K562 (cell line): ENCODE data around the gene SPATA16. TPM values are rescaled to one million over a fixed set of nuclear protein-coding genes. Genes with fewer than 3 reads are reported as not detected.

ENCODE experiments used
- ATAC-seq: fragments of 200-7000 bp; cut with Tn5 transposase; 3 replicates; pipeline ENCODE4 v1.9.1; 2020; ENCODE audit warnings: moderate library complexity
- BruUV-seq: library from RNA; stranded (reverse); fragments of 400-500 nt; replicated peaks from 2 replicates; lab custom pipeline; 2021; lab: Mats Ljungman, UMichigan
- CTCF ChIA-PET: fragments of 300-600 bp; formaldehyde crosslinking; extraction: SDS; loops from one replicate; lab custom pipeline; 2021; ENCODE audit warnings: low intra/inter-chr PET ratio; lab: Yijun Ruan, JAX
- POLR2A ChIA-PET: fragments of 300-600, 350-650 bp; sonication (Branson Sonifier 250); formaldehyde crosslinking; extraction: SDS; loops from one replicate; lab custom pipeline; 2021; ENCODE audit warnings: antibody characterized with exemption, inconsistent platforms; lab: Yijun Ruan, JAX
- DNase-seq, 4 experiments: peaks; one replicate each; pipeline versions ENCODE4 v3.0.0 to v3.0.0-alpha.2; 2011 to 2018; ENCODE audit warnings: low spot score in 3 of 4, mixed read lengths in 3 of 4; ENCODE audit errors: extremely low read depth in 1 of 4
- FAIRE-seq: peaks from 2 replicates; lab custom pipeline; 2011; peaks lifted over from hg19 to GRCh38; lab: Jason Lieb, UNC
- H2AFZ ChIP-seq: 2 replicates; pipeline ENCODE4 v1.6.0; 2011; ENCODE audit warnings: low read depth, low read length, control low read depth, inconsistent platforms
- H3K27ac ChIP-seq: fragments of 200-600 bp; 3 replicates; pipeline ENCODE4 v1.8.0; 2011; ENCODE audit warnings: low read depth, mild to moderate bottlenecking, control low read depth, inconsistent platforms, low read length, moderate library complexity, mixed read lengths; ENCODE audit errors: extremely low read depth
- H3K27me3 ChIP-seq, 2 experiments: fragments of 300-600 bp in 1 of 2; 2 replicates in 1 of 2; 3 replicates in 1 of 2; pipeline versions ENCODE4 v1.6.0 to v1.8.0; 2011; ENCODE audit warnings: inconsistent platforms in 2 of 2, low read length in 2 of 2, mild to moderate bottlenecking in 1 of 2, mixed read lengths in 1 of 2, moderate library complexity in 1 of 2; ENCODE audit not compliant: control insufficient read depth in 2 of 2, insufficient read depth in 2 of 2
- H3K36me3 ChIP-seq: fragments of 300-600 bp; 3 replicates; pipeline ENCODE4 v1.8.0; 2011; ENCODE audit warnings: mild to moderate bottlenecking, low read length, inconsistent platforms; ENCODE audit not compliant: control insufficient read depth, insufficient read depth
- H3K4me1 ChIP-seq, 2 experiments: fragments of 200-600 bp in 1 of 2; replicated peaks in 1 of 2; 2 replicates in 1 of 2; 3 replicates in 1 of 2; pipeline versions ENCODE4 v1.5.1 to v1.8.0; 2011; ENCODE audit warnings: inconsistent platforms in 2 of 2, low read length in 2 of 2, mild to moderate bottlenecking in 1 of 2, mixed read lengths in 1 of 2, moderate library complexity in 1 of 2; ENCODE audit not compliant: control insufficient read depth in 2 of 2, insufficient read depth in 2 of 2
- H3K4me2 ChIP-seq: 2 replicates; pipeline ENCODE4 v1.6.1; 2011; ENCODE audit warnings: low read length, control low read depth, inconsistent platforms, mixed read lengths; ENCODE audit not compliant: insufficient read depth
- H3K4me3 ChIP-seq: fragments of 200-600 bp; sonication (generic), shearing (Covaris generic); 2 replicates; pipeline ENCODE4 v1.5.1; 2016; ENCODE audit warnings: control low read depth, inconsistent platforms
- H3K79me2 ChIP-seq: fragments of 200-600 bp; 3 replicates; pipeline ENCODE4 v1.8.0; 2011; ENCODE audit warnings: low read length, inconsistent platforms; ENCODE audit not compliant: control insufficient read depth, insufficient read depth
- H3K9ac ChIP-seq, 2 experiments: 2 replicates each; pipeline versions ENCODE4 v1.6.0 to v1.6.1; 2011; ENCODE audit warnings: low read depth in 2 of 2, low read length in 2 of 2, control low read depth in 1 of 2, inconsistent platforms in 1 of 2, mild to moderate bottlenecking in 1 of 2, mixed read lengths in 1 of 2; ENCODE audit not compliant: insufficient read depth in 1 of 2
- H3K9me1 ChIP-seq: one replicate; pipeline ENCODE4 v1.6.0; 2011; ENCODE audit warnings: inconsistent platforms, mild to moderate bottlenecking, low read length, moderate library complexity; ENCODE audit not compliant: control insufficient read depth, insufficient read depth
- H3K9me3 ChIP-seq: replicated peaks from 2 replicates; pipeline ENCODE4 v1.5.1; 2011; ENCODE audit warnings: low read depth, low read length, inconsistent platforms; ENCODE audit not compliant: control insufficient read depth, insufficient read depth
- H4K20me1 ChIP-seq: replicated peaks from 2 replicates; pipeline ENCODE4 v1.6.1; 2011; ENCODE audit warnings: low read length, inconsistent platforms, mixed read lengths; ENCODE audit not compliant: control insufficient read depth, insufficient read depth
- BRD4 ChIP-seq: fragments of 200-600 bp; sonication (generic); IDR thresholded peaks from 2 replicates; pipeline ENCODE4 v1.6.1; 2017; ENCODE audit warnings: inconsistent platforms
- EHMT2 ChIP-seq: fragments of 450-650 bp; IDR thresholded peaks from 2 replicates; pipeline ENCODE4 v1.6.1; 2018; ENCODE audit warnings: antibody characterized with exemption
- HCFC1 ChIP-seq: IDR thresholded peaks from 2 replicates; pipeline ENCODE4 v1.6.1; 2012; ENCODE audit warnings: low read depth, low read length, improper control_type of control experiment
- HOMEZ ChIP-seq: fragments of 250-450 bp; sonication (Bioruptor Pico); IDR thresholded peaks from 2 replicates; pipeline ENCODE4 v1.4.0; 2020; ENCODE audit warnings: mild to moderate bottlenecking, moderate library complexity
- JUN ChIP-seq, 2 experiments: sonication (generic) in 1 of 2; formaldehyde crosslinking in 1 of 2; IDR thresholded peaks; 2 replicates each; pipeline versions ENCODE4 v1.6.1 to v1.8.0; 2012 to 2022; ENCODE audit warnings: borderline replicate concordance in 2 of 2, mild to moderate bottlenecking in 2 of 2, improper control_type of control experiment in 1 of 2, low read depth in 1 of 2, low read length in 1 of 2, missing genetic modification reagents in 1 of 2
- KLF6 ChIP-seq: fragments of 250-450 bp; sonication (Bioruptor Pico); IDR thresholded peaks from 2 replicates; pipeline ENCODE4 v1.4.0; 2020; ENCODE audit warnings: mild to moderate bottlenecking, moderate library complexity, borderline replicate concordance
- MTA1 ChIP-seq: fragments of 450-650 bp; IDR thresholded peaks from 2 replicates; pipeline ENCODE4 v1.6.1; 2017; ENCODE audit warnings: borderline replicate concordance
- RBM17 ChIP-seq: fragments of 200-400 bp; formaldehyde crosslinking; IDR thresholded peaks from 2 replicates; pipeline ENCODE4 v1.6.1; 2017; ENCODE audit warnings: low read depth, mild to moderate bottlenecking, low read length, borderline replicate concordance
- SMARCE1 ChIP-seq: fragments of 450-650 bp; IDR thresholded peaks from 2 replicates; pipeline ENCODE4 v1.7.1; 2016; ENCODE audit warnings: mild to moderate bottlenecking
- SNIP1 ChIP-seq: fragments of 450-650 bp; IDR thresholded peaks from 2 replicates; pipeline ENCODE4 v1.7.1; 2017; ENCODE audit warnings: low read depth, mild to moderate bottlenecking
- SP2 ChIP-seq: IDR thresholded peaks from 2 replicates; pipeline ENCODE4 v1.6.1; 2011; ENCODE audit warnings: mild to moderate bottlenecking, low read depth, low read length, moderate library complexity; ENCODE audit not compliant: poor library complexity, severe bottlenecking; ENCODE audit errors: extremely low read depth
- SRSF1 ChIP-seq: fragments of 200-400 bp; formaldehyde crosslinking; IDR thresholded peaks from 2 replicates; pipeline ENCODE4 v1.6.1; 2017; ENCODE audit warnings: mild to moderate bottlenecking, low read depth, low read length, moderate library complexity
- ZNF766 ChIP-seq: fragments of 200-800 bp; sonication (Bioruptor generic); conservative IDR thresholded peaks from 2 replicates; pipeline ENCODE4 v1.6.1; 2016; ENCODE audit warnings: missing genetic modification characterization, missing compliant biosample characterization
- WGBS: fragments of 100-300 bp; shearing (Covaris generic); methylation state at CpG from one replicate; pipeline ENCODE4 v1.1.6; 2016; ENCODE audit warnings: low coverage, mixed read lengths; ENCODE audit not compliant: insufficient coverage; ENCODE audit errors: missing lambda C conversion rate; 5-methylcytosine and 5-hydroxymethylcytosine counted together
- in situ Hi-C: fragments of 300-500 bp; cut with MboI; formaldehyde crosslinking; loops from 4 replicates; pipeline ENCODE4 v1.15.0; 2018; ENCODE audit warnings: inconsistent platforms, mixed read lengths
- intact Hi-C: fragments of 100-400 bp; cut with micrococcal nuclease; formaldehyde crosslinking; loops from 2 replicates; pipeline ENCODE4 v1.14.2; 2022
- polyA plus RNA-seq, 8 experiments: library from polyadenylated mRNA; depleted of rRNA in 4 of 8; stranded (reverse) in 5 of 8; unstranded in 3 of 8; fragments of >200 nt; fragmentation: Nextera tagmentation in 2 of 8; fragmentation: Illumina TruSeq in 1 of 8; extraction: Ambion mirVana in 2 of 8; extraction: Trizol in 1 of 8; gene quantifications; 2 replicates each; pipeline versions ENCODE4 v1.2.1 to v1.2.3, GENCODE V29; 2011 to 2014; ENCODE audit warnings: inconsistent platforms in 1 of 8, missing spikeins in 1 of 8
- total RNA-seq, 7 experiments: library from RNA; depleted of rRNA in 6 of 7; stranded (reverse); fragments of >200 nt in 6 of 7; fragmentation: Illumina TruSeq in 2 of 7; extraction: Trizol in 2 of 7; gene quantifications; 2 replicates each; pipeline versions ENCODE4 v1.2.1 to v1.2.3, GENCODE V29; 2011 to 2021; ENCODE audit warnings: low replicate concordance in 1 of 7
- TF ChIP-seq, protein P1 (sequence below): fragments of 150-350 bp; conservative IDR thresholded peaks from 2 replicates; pipeline ENCODE4 v1.6.1; 2014; ENCODE audit warnings: low read length

Gene SPATA16
- total and polyA plus RNA-seq, 9 of the 15 experiments (the other 6 are each of a cell fraction or from before 2014, with no cell fraction given) = not detected

GRCh38 chr3:172905451-172905850, 235.6 kb downstream of the SPATA16 start (continued):
- TF ChIP-seq, protein P1, sequence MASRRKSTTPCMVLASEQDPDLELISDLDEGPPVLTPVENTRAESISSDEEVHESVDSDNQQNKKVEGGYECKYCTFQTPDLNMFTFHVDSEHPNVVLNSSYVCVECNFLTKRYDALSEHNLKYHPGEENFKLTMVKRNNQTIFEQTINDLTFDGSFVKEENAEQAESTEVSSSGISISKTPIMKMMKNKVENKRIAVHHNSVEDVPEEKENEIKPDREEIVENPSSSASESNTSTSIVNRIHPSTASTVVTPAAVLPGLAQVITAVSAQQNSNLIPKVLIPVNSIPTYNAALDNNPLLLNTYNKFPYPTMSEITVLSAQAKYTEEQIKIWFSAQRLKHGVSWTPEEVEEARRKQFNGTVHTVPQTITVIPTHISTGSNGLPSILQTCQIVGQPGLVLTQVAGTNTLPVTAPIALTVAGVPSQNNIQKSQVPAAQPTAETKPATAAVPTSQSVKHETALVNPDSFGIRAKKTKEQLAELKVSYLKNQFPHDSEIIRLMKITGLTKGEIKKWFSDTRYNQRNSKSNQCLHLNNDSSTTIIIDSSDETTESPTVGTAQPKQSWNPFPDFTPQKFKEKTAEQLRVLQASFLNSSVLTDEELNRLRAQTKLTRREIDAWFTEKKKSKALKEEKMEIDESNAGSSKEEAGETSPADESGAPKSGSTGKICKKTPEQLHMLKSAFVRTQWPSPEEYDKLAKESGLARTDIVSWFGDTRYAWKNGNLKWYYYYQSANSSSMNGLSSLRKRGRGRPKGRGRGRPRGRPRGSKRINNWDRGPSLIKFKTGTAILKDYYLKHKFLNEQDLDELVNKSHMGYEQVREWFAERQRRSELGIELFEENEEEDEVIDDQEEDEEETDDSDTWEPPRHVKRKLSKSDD = no peak
- TF ChIP-seq HOMEZ (CRISPR knock-in tag) = no peak
- no peak for TF ChIP-seq HCFC1
- TF ChIP-seq SP2 = no peak

DNA sequence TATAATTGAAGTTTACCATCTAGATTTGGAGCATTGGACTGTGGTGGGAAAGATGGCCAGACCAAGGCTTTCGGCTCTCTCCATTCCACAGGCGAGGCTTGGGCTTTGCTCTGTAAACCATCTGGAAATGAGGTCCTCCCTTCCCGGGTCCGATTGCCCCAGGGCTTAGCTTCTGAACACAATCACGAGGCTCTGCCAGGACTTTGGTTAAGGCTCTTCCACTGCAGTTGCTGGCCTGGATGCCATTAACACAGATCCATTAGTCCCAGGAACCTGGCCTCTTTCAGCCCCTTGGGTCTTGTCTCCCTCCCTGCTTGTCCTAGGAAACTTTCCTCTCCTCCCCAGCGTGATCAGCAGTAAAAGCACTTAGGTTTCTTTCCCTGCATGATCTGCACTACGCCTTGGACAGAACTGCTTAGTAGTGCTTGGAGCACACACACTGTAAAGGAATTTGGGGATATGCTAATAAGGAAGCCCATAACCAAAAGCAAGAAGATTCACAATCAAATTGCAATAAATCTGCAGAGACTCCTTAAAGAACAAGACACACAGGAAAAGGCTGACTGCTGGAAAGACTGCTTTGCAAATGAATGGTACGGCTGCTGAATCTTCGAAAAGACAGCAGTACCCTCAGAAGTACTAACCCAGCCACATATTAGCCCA, 236.2 kb downstream of the SPATA16 start:
- intact Hi-C loops = no loop called here
- ChIA-PET CTCF (no interaction called here), POLR2A (interaction anchor here (1.7 kb wide), 1 partner anchor 11 kb away, joined by 6 read pairs; no protein-coding TSS in a partner anchor)

More for the DNA sequence above, 236.2 kb downstream of the SPATA16 start:
- Histone ChIP-seq H3K9ac (peak overlapping the region in 1 of 2 experiments; percentile 60; a peak in 2 of 4 replicates), H3K4me1 (no peaks in the 10 kb centered on the region), H2AFZ (peak overlapping the region; percentile 43; the same call in 1 of the 2 replicates), H3K27me3 (no peaks in the 10 kb centered on the region)
- ATAC-seq = peak; percentile 38; the same call in 2 of the 3 replicates
- TF ChIP-seq SMARCE1 (no peak), MTA1 (no peak), ZNF766 (CRISPR knock-in tag) (no peak), EHMT2 (no peak), SNIP1 (no peak), JUN (IDR thresholded peaks at IDR 0.05; ENCODE audit: borderline replicate concordance, low read depth, low read length) (no peak), JUN (CRISPR knock-in tag; IDR thresholded peaks at IDR 0.05; ENCODE audit: borderline replicate concordance) (no peak), KLF6 (CRISPR knock-in tag) (no peak), SRSF1 (no peak), BRD4 (no peak), RBM17 (no peak)
- TF ChIP-seq, all 486 proteins: peak for 0
- no peaks in the 10 kb centered on the region for H3K79me2 ChIP-seq
- H3K4me2 ChIP-seq = no peak overlapping the region
- H4K20me1 ChIP-seq = no peaks in the 10 kb centered on the region
- no peaks in the 10 kb centered on the region for H3K9me1 ChIP-seq
- DNase-seq = no peak
- no peak overlapping the region for H3K27ac ChIP-seq
- H3K4me3 ChIP-seq = no peak overlapping the region
- no peaks in the 10 kb centered on the region for H3K9me3 ChIP-seq
- no peaks in the 10 kb centered on the region for H3K36me3 ChIP-seq
- FAIRE-seq = no peak
- no TSS peak for BruUV-seq
- in situ Hi-C loops = no loop called here
- 21% methylated on average over 9 of the region's 9 CpGs for WGBS
